Pancreas (tissue), 10 donors: ENCODE results near the gene NKPD1. TPM values are rescaled to one million over a fixed set of nuclear protein-coding genes. Genes with fewer than 3 reads are reported as not detected.

ENCODE experiments used
- ATAC-seq, 4 donors: fragments of 200-7000 bp; cut with Tn5 transposase; one replicate each; pipeline versions ENCODE4 v1.8.0 to v1.9.1; 2020; ENCODE audit warnings: mild to moderate bottlenecking in 4 of 4, moderate library complexity in 4 of 4
- DNase-seq, 6 donors: peaks; one replicate each; pipeline ENCODE4 v3.0.0-alpha.2; 2020
- FAIRE-seq: peaks from 2 replicates; lab custom pipeline; 2012; peaks lifted over from hg19 to GRCh38; lab: Jason Lieb, UNC
- H3K27ac ChIP-seq, 4 donors: fragments of 200-600 bp; sonication (generic); 1 replicate in 3 of 4; 2 replicates in 1 of 4; pipeline versions ENCODE4 v1.5.0 to v1.8.0; 2020
- H3K27me3 ChIP-seq, 4 donors: fragments of 200-600 bp; one replicate each; pipeline ENCODE4 v1.8.0; 2021
- H3K36me3 ChIP-seq, 3 donors: fragments of 200-600 bp; sonication (generic) in 1 of 3; one replicate each; pipeline versions ENCODE4 v1.5.0 to v1.8.0; 2020 to 2021
- H3K4me1 ChIP-seq, 3 donors: fragments of 200-600 bp; one replicate each; pipeline ENCODE4 v1.8.0; 2021
- H3K4me3 ChIP-seq, 4 donors: fragments of 200-600 bp; sonication (generic) in 2 of 4; one replicate each; pipeline versions ENCODE4 v1.5.0 to v1.8.0; 2020 to 2021
- H3K9me3 ChIP-seq, 4 donors: fragments of 200-600 bp; one replicate each; pipeline ENCODE4 v1.8.0; 2021
- WGBS, 2 donors: extraction: QIAGEN DNeasy Blood & Tissue Kit; methylation state at CpG; one replicate each; pipeline ENCODE4 v1.1.7; 2013; 5-methylcytosine and 5-hydroxymethylcytosine counted together
- intact Hi-C, 3 donors: fragments of 100-400 bp; cut with DNase I; formaldehyde crosslinking; loops; one replicate each; pipeline versions ENCODE4 v1.11.1 to v1.14.2; 2022
- polyA plus RNA-seq, 2 donors: library from polyadenylated mRNA; stranded (reverse); fragments of 200-250 nt; gene quantifications; one replicate each; pipeline ENCODE4 v1.2.3, GENCODE V29; 2013
- total RNA-seq, 6 donors: library from RNA; stranded (reverse); fragmentation: NEBNext Ultra II Directional in 4 of 6; extraction: Animal tissue kit (Norgen Biotek cat#: 25700) in 4 of 6; gene quantifications; one replicate each; pipeline versions ENCODE4 v1.2.1 to v1.2.4, GENCODE V29; 2021 to 2023
- TF ChIP-seq, protein P1 (sequence below), 4 donors: fragments of 200-600 bp; sonication (generic) in 3 of 4; IDR thresholded peaks; one replicate each; pipeline versions ENCODE4 v1.5.0 to v1.8.0; 2021; ENCODE audit warnings: antibody characterized with exemption in 4 of 4
- donor health status: healthy with polysubstance abuse.
- donor health status: DM: no; HTN: no; CAD: no; lungs with moderate emphysema.
- donor health status: DM: no; HTN: no; CAD: no.
- donor health status: control.
- donor health status: control.
- donor health status: Bipolar disorder and iron deficiency.
- donor health status: DM: yes; HTN: yes; CAD: no.
- donor health status: DM: no; HTN: no; CAD: no.
- donor health status: DM: no; HTN: no; CAD: no.
- donor health status: DM: yes; HTN: yes; CAD: no.

NKPD1 gene
- total and polyA plus RNA-seq, 8 donors = 0.03 to 0.33 (median 0.14) TPM; not detected in 4

GRCh38 chr19:45161738-45162607 lies 1.2 kb upstream of the NKPD1 start:
- intact Hi-C loops = no loop called here
- peak in 3 of 4 donors; percentile 39 to 58 (median 49) for ATAC-seq
- Histone ChIP-seq H3K4me3 (no peak overlapping the region), H3K36me3 (no peaks in the 10 kb centered on the region), H3K4me1 (peaks cover 0 to 5% (median 5%) of the 10 kb centered on the region in 3 donors), H3K27ac (no peak overlapping the region), H3K27me3 (no peaks in the 10 kb centered on the region), H3K9me3 (no peaks in the 10 kb centered on the region)
- no peak for FAIRE-seq
- TF ChIP-seq, protein P1, sequence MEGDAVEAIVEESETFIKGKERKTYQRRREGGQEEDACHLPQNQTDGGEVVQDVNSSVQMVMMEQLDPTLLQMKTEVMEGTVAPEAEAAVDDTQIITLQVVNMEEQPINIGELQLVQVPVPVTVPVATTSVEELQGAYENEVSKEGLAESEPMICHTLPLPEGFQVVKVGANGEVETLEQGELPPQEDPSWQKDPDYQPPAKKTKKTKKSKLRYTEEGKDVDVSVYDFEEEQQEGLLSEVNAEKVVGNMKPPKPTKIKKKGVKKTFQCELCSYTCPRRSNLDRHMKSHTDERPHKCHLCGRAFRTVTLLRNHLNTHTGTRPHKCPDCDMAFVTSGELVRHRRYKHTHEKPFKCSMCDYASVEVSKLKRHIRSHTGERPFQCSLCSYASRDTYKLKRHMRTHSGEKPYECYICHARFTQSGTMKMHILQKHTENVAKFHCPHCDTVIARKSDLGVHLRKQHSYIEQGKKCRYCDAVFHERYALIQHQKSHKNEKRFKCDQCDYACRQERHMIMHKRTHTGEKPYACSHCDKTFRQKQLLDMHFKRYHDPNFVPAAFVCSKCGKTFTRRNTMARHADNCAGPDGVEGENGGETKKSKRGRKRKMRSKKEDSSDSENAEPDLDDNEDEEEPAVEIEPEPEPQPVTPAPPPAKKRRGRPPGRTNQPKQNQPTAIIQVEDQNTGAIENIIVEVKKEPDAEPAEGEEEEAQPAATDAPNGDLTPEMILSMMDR (IDR thresholded peaks at IDR 0.05) = peak in 1 of 4 donors; percentile 12
- DNase-seq = peak in 2 of 6 donors; percentile 46 to 73
- WGBS, 2 donors = 35 to 42% methylated on average over 28 to 32 of the region's 32 CpGs

DNA sequence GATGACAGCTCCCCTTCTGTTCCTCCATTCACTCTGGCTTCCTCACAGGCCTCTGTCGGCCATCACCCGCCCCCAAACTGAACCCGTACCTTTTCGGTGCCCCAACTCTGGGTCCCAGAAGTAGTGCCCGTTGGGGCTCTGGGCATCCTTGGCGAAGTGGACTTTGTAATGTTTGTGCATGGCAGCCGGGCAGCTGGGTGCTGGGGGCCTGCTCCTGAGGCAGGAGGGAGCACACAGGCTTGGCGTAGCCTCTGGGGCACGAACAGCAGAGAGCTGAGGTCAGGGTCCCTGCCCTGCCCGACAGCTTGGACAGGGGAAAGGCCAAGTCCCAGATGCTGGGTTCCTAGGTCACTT lies 834 bp downstream of the NKPD1 start:
- H3K27ac ChIP-seq = no peak overlapping the region
- no peak overlapping the region for H3K4me3 ChIP-seq
- 69% methylated on average over 7 to 10 of the region's 10 CpGs for WGBS, 2 donors
- H3K4me1 ChIP-seq = peaks cover 0 to 5% (median 5%) of the 10 kb centered on the region in 3 donors
- intact Hi-C loops = no loop called here
- H3K9me3 ChIP-seq = no peaks in the 10 kb centered on the region
- TF ChIP-seq, protein P1 (IDR thresholded peaks at IDR 0.05) = no peak
- no peaks in the 10 kb centered on the region for H3K36me3 ChIP-seq
- ATAC-seq (no peak), FAIRE-seq (no peak), DNase-seq (peak in 2 of 6 donors; percentile 8 to 43)
- H3K27me3 ChIP-seq = no peaks in the 10 kb centered on the region

DNA sequence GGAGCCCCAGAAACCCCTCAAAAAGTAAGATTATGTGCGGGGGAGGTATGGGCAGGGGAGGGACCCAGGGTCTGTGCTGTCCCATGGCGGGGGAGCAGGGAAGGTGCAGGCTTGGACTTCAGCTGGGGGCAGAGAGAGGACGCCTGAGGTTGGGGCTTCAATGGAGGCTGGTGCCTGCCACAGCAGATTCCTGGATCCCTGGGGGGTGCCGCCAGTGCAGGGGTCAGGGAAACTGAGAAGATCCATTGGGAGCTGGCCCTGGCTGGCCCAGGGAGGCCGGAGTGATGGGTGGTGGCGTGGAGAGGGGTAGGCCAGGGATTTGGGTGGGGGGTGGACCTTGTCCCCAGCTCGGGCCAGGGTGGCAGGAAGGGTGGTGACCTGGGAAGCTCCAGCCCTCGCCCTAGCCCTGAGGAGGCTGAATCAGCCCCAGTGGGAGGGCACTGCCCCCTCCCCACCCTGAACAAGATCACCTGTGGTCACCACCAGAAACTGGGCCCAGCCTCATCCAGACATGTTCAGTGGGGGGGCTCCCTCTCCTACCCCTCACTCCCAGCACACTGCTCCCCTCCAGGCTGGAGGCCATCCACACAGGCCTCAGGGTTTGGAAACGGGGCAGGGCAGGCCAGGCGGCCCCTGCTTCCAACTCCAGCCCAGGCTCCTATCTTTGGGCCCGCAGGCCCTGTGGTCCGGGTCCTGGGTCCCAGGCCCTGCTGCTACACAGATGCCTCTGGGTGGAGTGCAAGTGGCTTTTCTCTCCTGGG lies 1.4 kb downstream of the NKPD1 start:
- no peaks in the 10 kb centered on the region for H3K36me3 ChIP-seq
- no peaks in the 10 kb centered on the region for H3K9me3 ChIP-seq
- intact Hi-C loops = no loop called here
- FAIRE-seq = no peak
- peaks cover 0 to 5% (median 5%) of the 10 kb centered on the region in 3 donors for H3K4me1 ChIP-seq
- TF ChIP-seq, protein P1 (IDR thresholded peaks at IDR 0.05) = no peak
- DNase-seq = peak in 2 of 6 donors; percentile 23 to 56
- no peak for ATAC-seq
- H3K27me3 ChIP-seq = no peaks in the 10 kb centered on the region
- H3K4me3 ChIP-seq = no peak overlapping the region
- H3K27ac ChIP-seq = no peak overlapping the region
- WGBS, 2 donors = 75 to 84% methylated on average over 10 to 12 of the region's 12 CpGs

GRCh38 chr19:45158503-45159209 lies 2.1 kb downstream of the NKPD1 start:
- H3K4me3 ChIP-seq = no peak overlapping the region
- intact Hi-C loops = no loop called here
- H3K4me1 ChIP-seq = peaks cover 2 to 6% (median 6%) of the 10 kb centered on the region in 3 donors
- H3K27me3 ChIP-seq = no peaks in the 10 kb centered on the region
- 70 to 82% methylated on average over 26 to 27 of the region's 27 CpGs for WGBS, 2 donors
- TF ChIP-seq, protein P1 (IDR thresholded peaks at IDR 0.05) = no peak
- FAIRE-seq (no peak), ATAC-seq (no peak), DNase-seq (peak in 2 of 6 donors; percentile 21 to 59)
- H3K27ac ChIP-seq = no peak overlapping the region
- H3K36me3 ChIP-seq = no peaks in the 10 kb centered on the region
- H3K9me3 ChIP-seq = no peaks in the 10 kb centered on the region
